Brain pericyte (primary cell): Measurements from ENCODE around the gene ANOS1.
"Not testable (repeated sequence)": the region's sequence is repeated elsewhere in the genome, so short reads cannot be mapped to it uniquely, and the experiment has no call there.

Source experiments
- DNase-seq: peaks from one replicate; pipeline ENCODE4 v3.0.0-alpha.2; 2012; ENCODE audit warnings: low read depth, low spot score

ANOS1 gene

GRCh38 chrX:8632924-8633323 is 99.0 kb downstream of the ANOS1 start:
- DNase-seq, result no peak

GRCh38 chrX:8629871-8630270 is 102.1 kb downstream of the ANOS1 start:
- no peak for DNase-seq

- DNase-seq, result no peak
Observed at GRCh38 chrX:8627796-8628195, 104.1 kb downstream of the ANOS1 start.

- peak; percentile 1 for DNase-seq
Observed at GRCh38 chrX:8607326-8607725, 124.6 kb downstream of the ANOS1 start.

GRCh38 chrX:8604131-8604530 is 127.8 kb downstream of the ANOS1 start:
- DNase-seq, result no peak

GRCh38 chrX:8591501-8591900 is 140.4 kb downstream of the ANOS1 start:
- no peak for DNase-seq

GRCh38 chrX:8586953-8587352 is 145.0 kb downstream of the ANOS1 start:
- no peak for DNase-seq

GRCh38 chrX:8579602-8580001 is 152.3 kb downstream of the ANOS1 start:
- no peak for DNase-seq

- no peak for DNase-seq
Observed at GRCh38 chrX:8576821-8577220, 155.1 kb downstream of the ANOS1 start.

GRCh38 chrX:8565729-8566128 is 166.2 kb downstream of the ANOS1 start:
- DNase-seq, result no peak

GRCh38 chrX:8548446-8548845 is 183.5 kb downstream of the ANOS1 start:
- no peak for DNase-seq

- DNase-seq, result no peak
Observed at GRCh38 chrX:8546715-8547114, 185.2 kb downstream of the ANOS1 start.

GRCh38 chrX:8520791-8521190 is 211.1 kb downstream of the ANOS1 start:
- no peak for DNase-seq

- no peak for DNase-seq
Observed at GRCh38 chrX:8520178-8520577, 211.8 kb downstream of the ANOS1 start.

GRCh38 chrX:8504451-8504850 is 227.5 kb downstream of the ANOS1 start:
- no peak for DNase-seq

- DNase-seq, result not testable (repeated sequence)
Observed at GRCh38 chrX:8502101-8502500, 229.8 kb downstream of the ANOS1 start.

GRCh38 chrX:8500203-8500602 is 231.7 kb downstream of the ANOS1 start:
- no peak for DNase-seq

- not testable (repeated sequence) for DNase-seq
Observed at GRCh38 chrX:8495036-8495435, 236.9 kb downstream of the ANOS1 start.

GRCh38 chrX:8484360-8484949 is 247.5 kb downstream of the ANOS1 start:
- DNase-seq, result no peak
